HG03108 (cell line): ENCODE measurements around the gene UGDH.
"Not testable (repeated sequence)": the region's sequence is repeated elsewhere in the genome, so short reads cannot be mapped to it uniquely, and the experiment has no call there.

Experiments
- ATAC-seq: cut with Tn5 transposase; IDR thresholded peaks from one replicate; pipeline ENCODE4 v1.9.1; 2021; ENCODE audit warnings: moderate library complexity; ENCODE audit not compliant: unreplicated experiment

Gene UGDH

DNA sequence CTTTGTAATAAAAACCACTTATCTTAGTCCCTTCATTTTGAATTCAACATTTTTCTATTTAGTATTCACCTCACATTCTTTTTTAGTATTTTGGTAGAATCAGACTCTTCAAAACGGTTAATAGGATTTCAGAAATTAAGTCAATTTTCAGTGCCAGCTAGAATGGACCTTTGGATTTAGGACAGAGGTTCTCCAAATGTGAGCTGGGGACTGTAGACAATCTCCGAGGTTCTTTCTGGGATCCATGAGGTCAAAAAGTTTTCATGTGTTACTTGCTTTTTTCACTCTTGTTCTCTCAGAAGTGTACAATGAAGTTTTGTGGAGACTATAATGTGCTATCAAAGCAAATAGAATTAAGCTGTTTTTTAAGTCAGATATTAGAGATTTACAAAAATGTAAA lies 2.3 kb upstream of the UGDH start:
- no peak for ATAC-seq

DNA sequence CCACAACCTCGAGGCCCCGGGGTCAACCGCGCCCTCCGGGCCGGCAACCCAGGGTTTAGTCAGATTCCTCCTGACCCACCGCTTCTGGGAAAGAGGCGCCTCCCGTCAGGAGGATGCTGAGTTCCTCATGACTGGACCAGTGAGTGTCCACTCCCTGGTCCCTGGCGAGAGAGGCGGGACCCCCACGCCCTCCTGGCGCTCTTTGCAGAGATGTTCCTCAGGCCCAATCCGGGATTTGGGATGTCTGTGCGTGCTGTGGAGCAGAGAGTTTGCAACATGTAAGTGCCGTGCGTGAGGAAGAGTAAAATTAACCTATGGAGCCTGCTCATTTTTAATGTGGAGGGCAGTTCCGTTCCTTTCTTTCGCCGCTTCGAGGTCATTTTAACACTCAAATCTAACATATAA lies 824 bp upstream of the UGDH start:
- no peak for ATAC-seq

DNA sequence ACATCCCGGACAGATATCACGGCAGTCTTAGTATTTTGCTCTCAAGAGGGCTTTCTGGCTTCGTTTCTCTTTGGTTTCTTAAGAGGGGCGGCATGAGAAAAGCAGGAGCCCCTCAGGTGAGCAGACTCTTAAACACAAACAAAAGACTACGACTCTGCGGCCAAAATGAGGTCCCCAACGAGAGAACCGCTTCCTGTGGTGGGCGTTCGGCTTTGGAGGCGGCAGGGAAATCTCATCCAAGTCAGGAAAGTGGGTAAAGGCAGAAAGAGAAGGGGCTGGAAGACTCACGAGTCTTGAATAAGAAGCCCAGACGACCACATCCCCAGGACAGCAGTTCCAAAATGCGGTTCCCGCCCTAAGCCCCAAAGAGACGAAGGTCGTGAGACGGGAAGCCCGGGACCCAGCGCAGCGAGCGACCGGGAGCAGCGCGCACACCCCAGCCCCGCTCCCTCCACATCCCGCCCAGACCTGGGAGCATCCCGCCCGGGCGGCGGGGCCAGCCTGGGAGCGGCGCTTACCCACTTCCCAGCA lies 409 bp downstream of the UGDH start:
- no peak for ATAC-seq

DNA sequence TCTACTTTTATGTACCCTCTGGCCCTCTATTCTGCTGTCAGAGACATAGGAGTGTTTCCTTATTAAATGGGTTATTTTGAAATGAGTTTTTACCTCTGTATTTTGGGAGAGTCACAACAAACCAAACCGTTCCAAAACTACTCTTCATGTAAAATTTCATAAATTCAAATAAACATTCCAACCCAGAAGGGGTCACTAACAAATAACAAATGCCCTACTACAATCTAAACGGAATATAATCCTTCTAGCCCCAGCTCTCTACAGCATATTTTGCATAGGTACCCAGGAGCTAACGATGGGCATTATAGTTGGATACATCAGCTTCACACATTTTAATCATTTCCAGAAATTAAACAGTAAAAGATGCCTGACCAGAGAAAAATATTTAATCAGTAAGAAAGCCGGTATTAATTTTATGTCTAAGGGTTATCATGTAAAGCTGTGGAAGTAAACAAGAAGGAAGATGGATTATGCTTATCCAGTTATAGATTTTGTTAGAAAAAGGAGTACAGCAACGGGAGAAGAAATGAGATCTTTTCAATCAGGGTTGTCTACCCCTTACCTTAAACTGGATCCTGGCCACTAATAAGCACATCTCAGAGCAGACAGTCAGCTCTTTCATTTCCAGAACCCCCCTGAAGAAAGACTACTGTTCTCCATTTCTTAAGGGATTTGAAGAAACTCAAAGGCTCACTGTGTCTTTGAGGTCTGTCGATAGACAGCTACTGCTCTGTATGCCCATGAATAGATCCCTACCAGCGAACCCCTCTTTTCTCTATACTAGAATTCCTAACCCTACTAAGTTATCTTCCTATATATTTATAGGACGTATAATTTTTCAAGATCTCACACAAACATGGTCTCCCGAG lies 1.2 kb downstream of the UGDH start:
- ATAC-seq, result no peak

DNA sequence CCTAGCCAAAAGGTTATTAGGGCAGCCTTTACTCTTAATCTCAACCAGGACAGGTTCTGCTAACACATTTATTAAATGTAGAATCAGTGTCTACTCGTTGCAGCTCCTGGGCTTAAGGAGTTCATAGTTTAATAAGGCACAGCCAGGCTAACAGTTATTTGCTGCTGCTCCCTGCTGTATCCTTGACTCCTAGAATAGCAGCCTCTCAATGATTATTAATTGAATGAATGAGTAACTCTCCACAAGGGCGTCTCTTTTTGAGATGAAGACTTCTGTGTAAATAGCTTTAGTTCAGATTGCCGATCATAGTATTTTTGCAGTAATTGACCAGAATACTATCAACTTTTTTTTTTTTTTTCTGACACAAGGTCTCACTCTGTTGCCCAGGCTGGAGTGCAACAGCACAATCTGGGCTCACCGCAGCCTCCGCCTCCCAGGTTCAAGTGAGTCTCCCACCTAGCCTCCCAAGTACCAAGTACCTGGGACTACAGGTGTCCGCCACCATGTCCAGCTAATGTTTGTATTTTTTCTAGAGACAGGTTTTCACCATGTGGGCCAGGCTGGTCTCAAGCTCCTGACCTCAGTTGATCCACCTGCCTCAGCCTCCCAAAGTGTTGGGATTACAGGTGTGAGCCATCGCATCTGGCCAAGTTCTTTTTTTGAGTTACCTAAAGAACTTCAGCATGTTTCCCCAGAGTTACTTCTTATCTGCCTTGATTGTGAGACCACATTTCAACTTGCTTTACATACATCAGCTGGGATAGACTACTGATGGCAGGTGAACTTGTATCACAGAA lies 2.9 kb downstream of the UGDH start:
- no peak for ATAC-seq

DNA sequence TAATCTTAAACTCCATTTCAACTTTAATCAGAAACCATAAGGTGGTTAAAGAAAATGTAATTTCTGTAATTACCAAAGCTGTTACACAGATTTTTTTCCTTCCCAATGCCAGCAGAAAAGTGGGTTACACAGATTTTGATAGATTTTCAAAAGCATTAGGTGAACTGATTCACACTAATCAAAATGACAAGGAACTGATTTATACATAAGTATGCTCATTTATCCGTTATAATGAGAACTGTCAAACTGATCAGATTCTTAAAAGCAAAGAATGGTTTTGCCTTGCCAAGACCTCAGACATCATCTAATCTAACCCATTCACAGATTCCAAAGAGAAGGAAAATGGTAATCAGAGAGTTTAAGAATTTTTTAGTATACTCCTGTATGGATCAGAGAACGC lies 5.2 kb downstream of the UGDH start:
- no peak for ATAC-seq

DNA sequence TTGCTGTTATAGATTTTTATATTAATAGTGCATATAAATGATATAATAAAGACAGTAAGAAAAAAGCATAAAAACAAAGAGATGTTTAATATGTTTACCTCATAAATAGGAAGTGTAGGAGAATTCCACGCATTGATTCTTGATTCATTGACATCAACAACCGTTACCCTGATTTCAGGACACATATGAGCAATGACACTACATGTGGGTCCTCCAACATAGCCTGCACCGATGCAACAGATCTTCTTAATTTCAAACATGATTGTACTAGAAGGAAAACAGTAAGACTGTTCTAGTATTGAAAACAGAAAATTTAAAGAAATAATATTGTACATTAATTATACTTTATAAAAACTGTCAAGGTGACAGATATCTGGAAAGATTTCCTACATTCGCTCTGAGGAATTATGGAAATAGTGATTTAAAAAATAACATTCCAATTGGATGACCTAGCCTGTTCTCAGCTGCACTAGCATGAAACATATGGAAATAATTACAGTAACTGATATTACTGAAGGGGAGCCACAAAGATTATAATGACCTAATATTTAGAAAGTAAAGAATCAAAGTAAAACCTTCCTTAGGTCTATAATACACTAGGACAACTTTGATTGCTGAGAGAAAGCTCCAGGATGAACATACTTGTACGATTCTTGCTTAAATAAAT lies 5.9 kb downstream of the UGDH start:
- ATAC-seq, result no peak

DNA sequence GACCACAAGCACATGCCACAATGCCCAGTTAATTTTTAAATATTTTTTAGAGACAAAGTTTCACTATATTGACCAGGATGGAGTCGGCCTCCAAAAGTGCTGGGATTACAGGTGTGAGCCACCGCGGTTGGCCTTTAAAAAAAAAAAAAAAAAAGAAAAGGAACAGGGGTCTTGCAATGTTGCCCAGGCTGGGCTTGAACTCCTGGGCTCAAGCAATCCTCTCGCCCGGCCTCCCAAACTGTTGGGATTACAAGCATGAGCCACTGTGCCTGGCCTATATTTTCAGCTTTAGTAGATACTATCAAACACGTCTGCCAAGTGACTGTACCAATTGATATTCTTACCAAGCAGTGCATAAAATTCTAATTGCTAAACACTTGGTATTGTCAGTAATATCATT lies 8.8 kb downstream of the UGDH start:
- no peak for ATAC-seq

DNA sequence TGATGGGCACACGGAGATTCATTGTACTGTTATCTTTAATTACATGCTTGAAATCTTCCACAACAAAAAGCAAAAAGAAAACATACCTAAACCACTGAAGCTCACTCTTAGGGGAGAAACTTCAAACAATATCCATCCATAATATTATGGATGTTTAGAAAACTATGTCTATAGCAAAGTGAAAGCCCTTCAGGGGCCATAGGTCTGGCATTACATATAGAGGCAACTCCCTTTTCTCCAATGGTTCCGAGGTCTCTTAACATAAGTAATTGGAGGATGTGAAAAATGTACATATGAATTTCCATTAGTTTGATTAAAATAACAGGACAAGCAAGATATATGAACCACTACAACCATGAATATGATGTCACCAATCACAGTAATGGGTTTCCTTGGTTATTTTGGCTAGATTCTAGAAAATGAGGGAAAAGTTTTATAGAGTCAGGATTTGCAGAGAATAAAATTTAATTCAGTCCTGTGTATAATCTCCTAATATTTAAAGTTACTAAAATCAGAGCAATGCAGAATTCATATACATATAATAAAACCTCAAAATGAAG lies 10.8 kb downstream of the UGDH start:
- ATAC-seq, result no peak

DNA sequence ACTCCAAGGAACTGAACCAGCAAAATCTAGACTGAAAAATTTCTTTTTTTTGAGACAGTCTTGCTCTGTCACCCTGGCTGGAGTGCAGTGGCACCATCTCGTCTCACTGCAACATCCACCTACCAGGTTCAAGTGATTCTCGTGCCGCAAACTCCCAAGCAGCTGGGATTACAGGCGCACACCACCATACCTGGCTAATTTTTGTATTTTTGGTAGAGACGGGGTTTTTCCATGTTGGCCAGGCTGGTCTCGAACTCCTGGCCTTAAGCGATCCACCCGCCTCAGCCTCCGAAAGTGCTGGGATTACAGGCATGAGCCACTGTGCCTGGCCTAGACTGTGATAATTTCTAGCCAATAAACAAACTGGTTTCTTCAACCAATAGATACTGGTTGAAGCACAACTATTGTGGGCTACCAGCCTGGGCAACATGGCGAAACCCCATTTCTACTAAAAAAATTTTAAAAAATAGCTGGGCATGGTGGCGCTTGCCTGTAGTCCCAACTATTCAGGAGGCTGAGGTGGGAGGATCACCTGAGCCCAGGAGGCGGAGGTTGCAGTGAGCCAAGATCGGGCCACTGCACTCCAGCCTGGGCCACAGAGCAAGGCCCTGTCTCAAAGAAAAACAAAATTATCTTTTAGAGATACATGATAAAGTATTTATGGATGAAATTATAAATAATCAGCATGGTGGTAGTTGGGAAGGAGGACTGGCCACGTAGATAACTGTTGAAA lies 11.4 kb downstream of the UGDH start:
- ATAC-seq, result not testable (repeated sequence)

DNA sequence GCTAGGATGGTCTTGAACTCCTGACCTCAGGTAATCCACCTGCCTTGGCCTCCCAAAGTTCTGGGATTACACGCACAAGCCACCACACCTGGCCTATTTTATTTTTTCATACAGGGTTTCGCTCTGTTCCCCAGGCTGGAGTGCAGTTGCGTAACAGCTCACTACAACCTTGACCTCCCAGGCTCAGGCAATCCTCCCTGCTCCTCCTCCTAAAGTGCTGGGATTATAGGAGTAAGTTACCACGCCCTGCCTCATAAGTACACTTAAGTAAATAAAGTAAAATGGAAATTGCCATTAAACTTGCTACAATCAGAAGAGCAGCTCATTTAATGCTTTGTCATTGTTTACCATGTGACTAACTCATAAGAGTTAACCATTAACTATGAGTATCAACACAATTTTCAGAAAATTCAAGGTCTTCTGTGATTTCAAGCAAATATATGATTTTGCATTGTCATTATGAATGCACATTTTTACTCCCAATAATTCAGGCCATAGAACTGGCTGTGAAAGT lies 12.3 kb downstream of the UGDH start:
- ATAC-seq, result no peak

DNA sequence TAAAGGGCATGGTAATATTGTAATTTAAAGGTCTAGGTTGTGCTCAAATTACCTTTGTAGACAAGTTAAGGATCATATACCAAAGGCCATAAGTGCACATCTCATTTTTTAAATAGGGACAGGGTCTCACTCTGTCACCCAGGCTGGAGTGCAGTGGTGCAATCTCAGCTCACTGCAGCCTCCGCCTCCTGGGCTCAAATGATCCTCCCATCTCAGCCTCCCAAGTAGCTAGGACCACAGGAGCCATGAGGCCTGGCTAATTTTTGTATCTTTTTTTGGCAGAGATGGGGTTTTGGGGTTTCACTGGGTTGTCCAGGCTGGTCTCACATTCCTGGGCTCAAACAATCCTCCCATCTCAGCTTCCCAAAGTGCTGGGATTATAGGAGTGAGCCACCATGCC lies 13.0 kb downstream of the UGDH start:
- ATAC-seq, result not testable (repeated sequence)

DNA sequence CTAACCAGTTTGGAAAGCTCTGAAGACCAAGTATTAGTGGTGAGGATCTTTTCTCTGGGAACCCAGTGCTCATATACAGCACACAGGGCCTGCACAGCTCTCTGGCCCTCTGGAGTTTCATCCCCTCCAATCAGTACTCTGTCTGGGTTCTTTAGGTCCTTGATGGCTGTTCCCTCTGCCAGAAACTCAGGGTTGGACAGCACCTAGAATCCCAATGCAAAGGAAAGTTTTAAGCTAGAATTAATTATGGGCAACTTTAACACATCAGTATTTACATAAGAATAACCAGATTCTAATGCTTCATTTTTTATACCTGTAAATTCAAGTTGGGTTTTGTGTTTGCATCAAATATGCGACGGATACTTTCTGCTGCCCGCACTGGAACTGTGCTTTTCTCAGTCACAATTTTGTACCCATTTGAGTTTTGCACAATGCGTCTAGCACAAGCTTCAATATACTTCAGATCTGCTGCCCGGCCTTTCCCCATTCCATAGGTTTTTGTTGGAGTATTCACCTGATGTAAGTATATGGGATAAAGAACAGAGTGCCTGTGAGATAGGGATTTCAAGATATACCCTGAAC lies 16.8 kb downstream of the UGDH start:
- ATAC-seq, result no peak

DNA sequence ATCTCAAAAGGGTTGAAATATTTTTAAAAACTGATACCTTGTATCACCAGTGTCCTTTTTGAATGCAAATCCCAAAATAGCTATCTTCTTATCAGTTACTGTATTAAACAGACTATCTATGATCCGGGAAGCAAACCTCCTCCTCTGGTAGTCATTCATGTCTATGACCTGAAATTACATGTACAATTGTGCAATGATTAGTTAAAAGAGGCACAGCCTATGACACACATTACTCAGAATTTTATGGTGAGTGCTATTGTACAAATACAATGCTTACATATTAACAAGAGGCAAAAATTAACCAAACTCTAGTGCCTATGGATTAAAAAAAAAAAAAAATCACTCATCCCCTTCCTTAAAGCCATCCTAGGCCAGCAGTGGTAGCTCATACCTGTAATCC lies 21.7 kb downstream of the UGDH start:
- ATAC-seq, result no peak

DNA sequence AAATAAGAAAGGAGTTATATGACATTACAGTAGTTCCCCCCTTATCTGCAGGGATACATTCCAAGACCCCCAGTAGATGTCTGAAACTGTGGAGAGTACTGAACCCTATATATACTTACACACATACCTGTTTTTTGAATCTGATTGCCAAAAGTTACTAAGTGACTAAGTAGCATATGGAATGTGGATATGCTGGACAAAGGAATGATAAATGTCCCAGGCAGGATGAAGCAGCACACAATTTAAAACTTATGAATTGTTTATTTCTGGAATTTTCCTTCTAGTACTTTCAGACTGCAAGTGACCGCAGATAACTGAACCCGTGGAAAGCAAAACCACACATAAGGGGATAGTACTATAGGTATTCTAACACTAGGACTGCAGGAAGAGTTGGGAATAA lies 22.7 kb downstream of the UGDH start:
- no peak for ATAC-seq

DNA sequence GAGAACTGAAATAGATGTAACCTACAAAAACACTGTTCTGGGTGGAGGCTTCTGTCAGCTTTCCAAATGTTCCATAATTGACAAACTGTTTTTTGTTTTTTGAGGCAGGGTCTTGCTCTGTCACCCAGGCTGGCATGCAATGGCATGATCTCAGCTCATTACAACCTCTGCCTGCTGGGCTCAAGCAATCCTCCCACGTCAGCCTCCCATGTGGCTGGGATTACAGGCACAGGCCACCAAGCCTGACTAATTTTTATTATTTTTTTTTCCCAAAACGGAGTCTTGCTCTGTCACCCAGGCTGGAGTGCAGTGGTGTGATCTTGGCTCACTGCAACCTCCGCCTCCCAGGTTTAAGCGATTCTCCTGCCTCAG lies 24.6 kb downstream of the UGDH start:
- ATAC-seq, result not testable (repeated sequence)

DNA sequence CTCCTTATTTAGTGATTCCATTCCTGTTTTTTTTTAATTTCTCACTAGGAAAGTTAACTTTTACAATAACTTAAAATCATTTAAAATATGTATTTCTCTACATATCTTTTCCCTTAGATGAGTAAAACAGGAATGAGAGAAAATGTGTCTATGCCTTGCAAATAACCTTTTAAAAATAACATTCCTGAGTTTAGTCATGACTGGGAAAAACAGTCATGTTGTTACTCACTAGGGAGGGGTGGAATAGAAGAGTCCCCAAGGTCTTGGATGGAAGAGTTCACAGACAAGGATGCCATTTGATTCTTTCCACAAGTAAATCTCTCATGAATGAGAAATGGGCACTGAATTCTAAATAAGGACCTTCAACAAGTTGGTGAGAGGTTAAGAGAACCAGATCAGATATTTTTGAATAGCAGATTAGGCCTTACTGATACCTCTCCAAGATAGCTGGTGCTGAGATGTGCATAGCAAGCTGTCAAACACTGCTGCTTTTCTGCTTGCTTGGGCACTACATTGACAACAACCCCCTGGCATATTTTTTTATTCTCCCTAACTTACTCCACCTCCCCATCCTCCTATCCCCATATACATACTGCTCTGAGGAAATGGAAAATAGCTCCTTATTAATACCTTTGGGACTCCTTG lies 25.1 kb downstream of the UGDH start:
- no peak for ATAC-seq

DNA sequence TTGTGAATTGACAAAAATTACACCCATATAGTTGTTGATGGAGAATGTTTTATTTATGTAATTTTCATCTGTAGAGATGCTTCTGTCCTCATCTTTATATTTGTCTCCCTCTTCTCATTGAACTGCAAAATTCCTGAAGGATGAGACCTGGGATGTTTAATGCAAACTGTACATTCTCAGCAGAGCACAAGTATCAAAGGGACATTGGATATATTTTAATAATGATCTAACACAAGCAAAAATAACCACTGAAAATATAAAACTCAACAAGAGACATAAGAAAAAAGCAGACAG lies 28.6 kb downstream of the UGDH start:
- no peak for ATAC-seq

DNA sequence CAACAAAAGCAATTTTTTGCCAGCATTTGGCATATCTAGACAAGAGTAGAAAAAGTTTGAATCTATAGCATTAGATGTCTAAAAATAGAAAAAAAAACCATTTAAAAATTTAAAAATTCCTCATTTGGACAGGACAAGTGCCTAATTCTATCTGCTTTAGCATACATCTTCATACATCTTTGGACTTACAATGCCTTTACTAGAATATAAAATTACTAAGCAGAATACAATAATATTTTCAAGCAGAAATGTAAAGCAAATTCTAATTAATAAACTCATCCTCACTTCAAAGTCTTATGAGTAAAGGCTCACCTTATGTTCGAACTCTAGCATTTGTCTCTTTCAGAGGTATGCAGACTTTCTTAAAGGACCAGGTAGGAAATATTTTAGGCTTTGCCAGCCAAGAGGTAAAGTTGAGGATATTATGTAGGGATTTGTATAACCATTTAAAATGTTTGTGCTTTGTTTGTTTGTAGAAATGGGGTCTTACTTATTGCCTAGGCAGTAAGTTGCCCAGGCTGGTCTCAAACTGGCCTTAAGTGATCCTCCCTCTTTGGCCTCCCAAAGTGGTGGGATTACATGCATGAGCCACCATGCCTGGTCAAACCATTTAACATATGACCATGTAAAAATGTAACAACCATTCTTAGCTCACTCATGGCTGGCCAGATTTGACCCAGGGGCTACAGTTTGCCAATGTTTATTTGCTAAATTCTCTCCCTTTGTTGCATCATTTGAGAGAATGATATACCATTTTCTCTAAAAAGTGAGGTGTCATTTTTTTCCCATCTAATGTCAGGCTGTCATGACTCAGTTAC lies 29.1 kb downstream of the UGDH start:
- no peak for ATAC-seq
